CD14-positive monocyte (primary cell): ENCODE measurements around the gene TRPC4AP. TPM values are rescaled to one million over a fixed set of nuclear protein-coding genes. Genes with fewer than 3 reads are reported as not detected.
A peak's percentile ranks its signal among the peaks of the same experiment; 100 is the strongest.

Experiments
- DNase-seq, 3 donors: peaks; one replicate each; pipeline ENCODE4 v3.0.0-alpha.2; 2011 to 2022
- H2AFZ ChIP-seq: 2 replicates; pipeline ENCODE4 v1.6.0; 2012; ENCODE audit warnings: mild to moderate bottlenecking, low read depth, low read length, inconsistent platforms; ENCODE audit not compliant: insufficient read depth, poor library complexity, severe bottlenecking
- H3K27ac ChIP-seq, 2 donors: 1 replicate in 1 of 2; 2 replicates in 1 of 2; pipeline ENCODE4 v1.5.1; 2012 to 2013; ENCODE audit warnings: low read length in 2 of 2, control low read depth in 1 of 2, inconsistent platforms in 1 of 2, low read depth in 1 of 2, mild to moderate bottlenecking in 1 of 2
- H3K27me3 ChIP-seq, 2 donors: one replicate each; pipeline versions ENCODE4 v1.6.0 to v1.6.1; 2011 to 2013; ENCODE audit warnings: low read length in 2 of 2; ENCODE audit not compliant: control insufficient read depth in 2 of 2, insufficient read depth in 2 of 2
- H3K36me3 ChIP-seq, 2 donors: replicated peaks in 1 of 2; 1 replicate in 1 of 2; 2 replicates in 1 of 2; pipeline versions ENCODE4 v1.5.1 to v1.6.1; 2012 to 2013; ENCODE audit warnings: low read length in 2 of 2, control low read depth in 1 of 2, inconsistent platforms in 1 of 2, mild to moderate bottlenecking in 1 of 2; ENCODE audit not compliant: insufficient read depth in 2 of 2, control insufficient read depth in 1 of 2
- H3K4me1 ChIP-seq, 2 donors: 1 replicate in 1 of 2; 2 replicates in 1 of 2; pipeline versions ENCODE4 v1.5.1 to v1.6.1; 2012 to 2013; ENCODE audit warnings: low read length in 2 of 2, control low read depth in 1 of 2, inconsistent platforms in 1 of 2, mild to moderate bottlenecking in 1 of 2, moderate library complexity in 1 of 2; ENCODE audit not compliant: insufficient read depth in 2 of 2, control insufficient read depth in 1 of 2
- H3K4me2 ChIP-seq: replicated peaks from 2 replicates; pipeline ENCODE3; 2012; ENCODE audit warnings: low read length, moderate library complexity, mild to moderate bottlenecking; ENCODE audit not compliant: poor library complexity, severe bottlenecking; ENCODE audit errors: extremely low read depth
- H3K4me3 ChIP-seq, 3 experiments: fragments of 200-600 bp in 1 of 3; sonication (generic) in 1 of 3; replicated peaks in 1 of 3; 1 replicate in 2 of 3; 2 replicates in 1 of 3; pipeline ENCODE4 v1.5.1; 2011 to 2013; ENCODE audit warnings: low read length in 3 of 3, mild to moderate bottlenecking in 3 of 3, control low read depth in 2 of 3, low read depth in 2 of 3, inconsistent platforms in 1 of 3, moderate library complexity in 1 of 3
- H3K79me2 ChIP-seq: 2 replicates; pipeline ENCODE4 v1.6.0; 2012; ENCODE audit warnings: mild to moderate bottlenecking, control low read depth, inconsistent platforms, low read length, moderate library complexity; ENCODE audit not compliant: insufficient read depth
- H3K9ac ChIP-seq: 2 replicates; pipeline ENCODE4 v1.6.0; 2017; ENCODE audit warnings: low read length, mild to moderate bottlenecking; ENCODE audit not compliant: insufficient read depth, poor library complexity, severe bottlenecking
- H3K9me3 ChIP-seq, 2 donors: replicated peaks in 1 of 2; 1 replicate in 1 of 2; 2 replicates in 1 of 2; pipeline versions ENCODE4 v1.5.1 to v1.6.1; 2012 to 2013; ENCODE audit warnings: low read length in 2 of 2, control low read depth in 1 of 2; ENCODE audit not compliant: control insufficient read depth in 1 of 2, insufficient read depth in 1 of 2
- H4K20me1 ChIP-seq: 2 replicates; pipeline ENCODE4 v1.6.0; 2012; ENCODE audit warnings: mild to moderate bottlenecking, low read length, control low read depth, moderate library complexity; ENCODE audit not compliant: insufficient read depth
- H3K27ac Mint-ChIP-seq, 7 donors: one replicate each; pipeline ENCODE4 v1.8.0; 2020; ENCODE audit warnings: mild to moderate bottlenecking in 7 of 7, mixed read lengths in 7 of 7, moderate library complexity in 6 of 7, inconsistent platforms in 2 of 7
- H3K27me3 Mint-ChIP-seq, 3 donors: one replicate each; pipeline ENCODE4 v1.8.0; 2021 to 2022; ENCODE audit warnings: low read depth in 3 of 3, mild to moderate bottlenecking in 3 of 3, mixed read lengths in 3 of 3, moderate library complexity in 3 of 3, inconsistent platforms in 1 of 3
- H3K36me3 Mint-ChIP-seq, 2 donors: one replicate each; pipeline ENCODE4 v1.8.0; 2020; ENCODE audit warnings: mixed read lengths in 2 of 2, inconsistent platforms in 1 of 2, mild to moderate bottlenecking in 1 of 2
- H3K4me1 Mint-ChIP-seq: one replicate; pipeline ENCODE4 v1.8.0; 2020; ENCODE audit warnings: mild to moderate bottlenecking, mixed read lengths
- H3K4me3 Mint-ChIP-seq, 2 donors: one replicate each; pipeline ENCODE4 v1.8.0; 2020; ENCODE audit warnings: mild to moderate bottlenecking in 2 of 2, mixed read lengths in 2 of 2, moderate library complexity in 1 of 2
- H3K9me3 Mint-ChIP-seq, 7 donors: one replicate each; pipeline ENCODE4 v1.8.0; 2020 to 2022; ENCODE audit warnings: mixed read lengths in 7 of 7, mild to moderate bottlenecking in 6 of 7, moderate library complexity in 6 of 7, inconsistent platforms in 2 of 7
- WGBS: methylation state at CpG from one replicate; pipeline ENCODE4 v1.1.5; 2013; ENCODE audit warnings: missing lambda C conversion rate; ENCODE audit not compliant: insufficient coverage; 5-methylcytosine and 5-hydroxymethylcytosine counted together
- intact Hi-C, 2 donors: fragments of 100-400 bp; cut with micrococcal nuclease; formaldehyde crosslinking; loops; one replicate each; pipeline versions ENCODE4 v1.15.0 to v1.15.1; 2023
- polyA plus RNA-seq, 3 donors: library from polyadenylated mRNA; depleted of rRNA in 1 of 3; unstranded in 2 of 3; stranded (reverse) in 1 of 3; fragments of 300-500 nt in 2 of 3; fragments of >200 nt in 1 of 3; fragmentation: Illumina TruSeq in 2 of 3; gene quantifications; 1 replicate in 2 of 3; 2 replicates in 1 of 3; pipeline ENCODE4 v1.2.3, GENCODE V29; 2012 to 2021
- TF ChIP-seq, protein P1 (sequence below): fragments of 200-600 bp; IDR thresholded peaks from one replicate; pipeline ENCODE4 v1.8.0; 2022; ENCODE audit warnings: antibody characterized with exemption, mild to moderate bottlenecking

TRPC4AP gene
- polyA plus RNA-seq, 3 donors = 80.8 to 98.4 (median 88.6) TPM

DNA sequence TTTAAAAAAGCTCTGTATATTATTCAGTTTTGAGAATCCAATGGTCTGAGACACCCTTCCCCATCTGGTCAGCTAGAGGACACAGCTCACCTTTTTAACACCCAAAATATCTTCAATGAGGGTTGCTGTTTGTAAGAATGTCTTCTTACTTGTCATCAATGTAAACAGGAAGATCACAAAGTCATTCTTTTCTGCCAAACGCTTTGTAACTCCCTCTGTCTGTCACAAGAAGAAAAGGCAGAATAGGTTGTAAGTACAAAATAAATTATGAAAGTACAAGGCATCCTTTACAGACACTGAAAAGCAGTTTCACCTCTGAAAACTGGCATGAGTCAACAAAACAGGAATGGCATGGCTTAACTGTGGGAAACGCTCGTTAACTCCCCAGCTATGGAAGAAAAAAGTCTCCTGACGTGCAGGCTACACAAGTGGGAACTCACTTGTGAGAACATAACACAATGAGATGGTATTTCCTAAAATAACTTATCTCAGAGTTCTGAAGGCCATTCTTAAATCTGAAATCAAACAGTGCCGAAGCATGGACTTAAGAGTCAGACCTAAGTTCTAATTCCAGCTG, 42.7 kb downstream of the TRPC4AP start:
- no peaks in the 10 kb centered on the region for H3K27me3 ChIP-seq
- no peaks in the 10 kb centered on the region for H3K9me3 ChIP-seq
- peaks cover 0 to 2% (median 0%) of the 10 kb centered on the region in 3 donors for H3K27me3 Mint-ChIP-seq
- peaks cover 5 to 7% of the 10 kb centered on the region in 2 donors for H3K4me1 ChIP-seq
- peaks cover 35% of the 10 kb centered on the region for H3K79me2 ChIP-seq
- no peak overlapping the region for H3K4me2 ChIP-seq
- TF ChIP-seq, protein P1, sequence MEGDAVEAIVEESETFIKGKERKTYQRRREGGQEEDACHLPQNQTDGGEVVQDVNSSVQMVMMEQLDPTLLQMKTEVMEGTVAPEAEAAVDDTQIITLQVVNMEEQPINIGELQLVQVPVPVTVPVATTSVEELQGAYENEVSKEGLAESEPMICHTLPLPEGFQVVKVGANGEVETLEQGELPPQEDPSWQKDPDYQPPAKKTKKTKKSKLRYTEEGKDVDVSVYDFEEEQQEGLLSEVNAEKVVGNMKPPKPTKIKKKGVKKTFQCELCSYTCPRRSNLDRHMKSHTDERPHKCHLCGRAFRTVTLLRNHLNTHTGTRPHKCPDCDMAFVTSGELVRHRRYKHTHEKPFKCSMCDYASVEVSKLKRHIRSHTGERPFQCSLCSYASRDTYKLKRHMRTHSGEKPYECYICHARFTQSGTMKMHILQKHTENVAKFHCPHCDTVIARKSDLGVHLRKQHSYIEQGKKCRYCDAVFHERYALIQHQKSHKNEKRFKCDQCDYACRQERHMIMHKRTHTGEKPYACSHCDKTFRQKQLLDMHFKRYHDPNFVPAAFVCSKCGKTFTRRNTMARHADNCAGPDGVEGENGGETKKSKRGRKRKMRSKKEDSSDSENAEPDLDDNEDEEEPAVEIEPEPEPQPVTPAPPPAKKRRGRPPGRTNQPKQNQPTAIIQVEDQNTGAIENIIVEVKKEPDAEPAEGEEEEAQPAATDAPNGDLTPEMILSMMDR = no peak
- peak overlapping the region in 1 of 7 donors; percentile 50 for H3K27ac Mint-ChIP-seq
- H3K27ac ChIP-seq = no peak overlapping the region
- H3K9ac ChIP-seq = no peak overlapping the region
- WGBS = 77% methylated on average over 3 of the region's 5 CpGs
- H3K4me3 ChIP-seq = no peak overlapping the region
- DNase-seq = no peak
- H2AFZ ChIP-seq = no peak overlapping the region
- peaks cover 4% of the 10 kb centered on the region for H3K4me1 Mint-ChIP-seq
- intact Hi-C loops = no loop called here
- H4K20me1 ChIP-seq = peaks cover 39% of the 10 kb centered on the region
- H3K4me3 Mint-ChIP-seq = no peak overlapping the region
- H3K9me3 Mint-ChIP-seq = no peaks in the 10 kb centered on the region
- peaks cover 65 to 96% of the 10 kb centered on the region in 2 donors for H3K36me3 ChIP-seq
- peaks cover 68 to 88% of the 10 kb centered on the region in 2 donors for H3K36me3 Mint-ChIP-seq

DNA sequence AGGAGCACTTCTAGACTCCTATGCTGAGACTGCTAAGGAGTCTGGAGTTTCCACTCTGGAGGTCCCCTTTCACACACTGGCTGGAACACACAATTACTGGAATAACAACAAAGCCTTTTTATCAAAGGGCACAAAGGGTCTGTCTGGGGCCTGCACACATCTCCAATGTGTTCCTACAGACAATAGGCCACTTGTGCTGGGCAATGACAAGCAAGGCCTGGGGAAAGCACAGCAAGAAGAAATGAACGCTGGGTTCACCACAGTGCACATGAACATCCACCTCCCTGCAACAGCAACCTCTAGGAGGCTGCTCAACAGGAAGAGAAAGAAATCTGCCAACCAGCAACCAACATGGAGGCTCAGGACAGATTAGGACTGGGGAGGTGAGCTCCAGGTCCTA, 43.9 kb downstream of the TRPC4AP start:
- Mint-ChIP-seq H3K4me1 (no peaks in the 10 kb centered on the region), H3K36me3 (peaks cover 65 to 91% of the 10 kb centered on the region in 2 donors), H3K27ac (peak overlapping the region in 2 of 7 donors; percentile 18 to 42), H3K4me3 (no peak overlapping the region), H3K9me3 (no peaks in the 10 kb centered on the region), H3K27me3 (peaks cover 0 to 2% (median 0%) of the 10 kb centered on the region in 3 donors)
- H3K27me3 ChIP-seq = no peaks in the 10 kb centered on the region
- H4K20me1 ChIP-seq = peaks cover 39% of the 10 kb centered on the region
- peak overlapping the region in 1 of 2 donors; percentile 18 for H3K27ac ChIP-seq
- no peak overlapping the region for H3K9ac ChIP-seq
- intact Hi-C loops = no loop called here
- H3K4me2 ChIP-seq = no peak overlapping the region
- no CpG with 5 or more reads among the region's 1 CpG for WGBS
- no peak overlapping the region for H2AFZ ChIP-seq
- H3K4me3 ChIP-seq = no peak overlapping the region
- TF ChIP-seq, protein P1 = no peak
- peaks cover 74 to 96% of the 10 kb centered on the region in 2 donors for H3K36me3 ChIP-seq
- DNase-seq = no peak
- no peaks in the 10 kb centered on the region for H3K4me1 ChIP-seq
- no peaks in the 10 kb centered on the region for H3K9me3 ChIP-seq
- H3K79me2 ChIP-seq = peaks cover 26% of the 10 kb centered on the region
